Breast epithelium (tissue), 3 donors: ENCODE results near the gene GPC3.

Experiments used
- CTCF ChIP-seq, 3 donors: fragments of 450-650 bp; IDR thresholded peaks; one replicate each; pipeline ENCODE4 v1.5.1; 2016 to 2017; ENCODE audit warnings: antibody characterized with exemption in 3 of 3, mild to moderate bottlenecking in 3 of 3, moderate library complexity in 3 of 3
- POLR2A ChIP-seq: fragments of 450-650 bp; IDR thresholded peaks from one replicate; pipeline ENCODE4 v1.6.1; 2016; ENCODE audit warnings: antibody characterized with exemption, mild to moderate bottlenecking, moderate library complexity
- POLR2AphosphoS5 ChIP-seq, 3 donors: sonication (generic); formaldehyde crosslinking; IDR thresholded peaks; one replicate each; pipeline ENCODE4 v1.6.1; 2017; ENCODE audit warnings: antibody characterized with exemption in 3 of 3

- TF ChIP-seq CTCF (IDR thresholded peaks at IDR 0.05) = no peak
- TF ChIP-seq POLR2AphosphoS5 (IDR thresholded peaks at IDR 0.05) = no peak
- TF ChIP-seq POLR2A = no peak
These were observed 59.3 kb downstream of the GPC3 start for GRCh38 chrX:133926099-133926498.
